K562 (cell line): ENCODE data around the gene RPS2. TPM values are rescaled to one million over a fixed set of nuclear protein-coding genes. Genes with fewer than 3 reads are reported as not detected.

Experiments used
- ATAC-seq: fragments of 200-7000 bp; cut with Tn5 transposase; 3 replicates; pipeline ENCODE4 v1.9.1; 2020; ENCODE audit warnings: moderate library complexity
- BruUV-seq: library from RNA; stranded (reverse); fragments of 400-500 nt; replicated peaks from 2 replicates; lab custom pipeline; 2021; lab: Mats Ljungman, UMichigan
- CTCF ChIA-PET: fragments of 300-600 bp; formaldehyde crosslinking; extraction: SDS; loops from one replicate; lab custom pipeline; 2021; ENCODE audit warnings: low intra/inter-chr PET ratio; lab: Yijun Ruan, JAX
- POLR2A ChIA-PET: fragments of 300-600, 350-650 bp; sonication (Branson Sonifier 250); formaldehyde crosslinking; extraction: SDS; loops from one replicate; lab custom pipeline; 2021; ENCODE audit warnings: antibody characterized with exemption, inconsistent platforms; lab: Yijun Ruan, JAX
- DNase-seq, 4 experiments: peaks; one replicate each; pipeline versions ENCODE4 v3.0.0 to v3.0.0-alpha.2; 2011 to 2018; ENCODE audit warnings: low spot score in 3 of 4, mixed read lengths in 3 of 4; ENCODE audit errors: extremely low read depth in 1 of 4
- FAIRE-seq: peaks from 2 replicates; lab custom pipeline; 2011; peaks lifted over from hg19 to GRCh38; lab: Jason Lieb, UNC
- H2AFZ ChIP-seq: 2 replicates; pipeline ENCODE4 v1.6.0; 2011; ENCODE audit warnings: low read depth, low read length, control low read depth, inconsistent platforms
- H3K27ac ChIP-seq: fragments of 200-600 bp; 3 replicates; pipeline ENCODE4 v1.8.0; 2011; ENCODE audit warnings: low read depth, mild to moderate bottlenecking, control low read depth, inconsistent platforms, low read length, moderate library complexity, mixed read lengths; ENCODE audit errors: extremely low read depth
- H3K27me3 ChIP-seq, 2 experiments: fragments of 300-600 bp in 1 of 2; 2 replicates in 1 of 2; 3 replicates in 1 of 2; pipeline versions ENCODE4 v1.6.0 to v1.8.0; 2011; ENCODE audit warnings: inconsistent platforms in 2 of 2, low read length in 2 of 2, mild to moderate bottlenecking in 1 of 2, mixed read lengths in 1 of 2, moderate library complexity in 1 of 2; ENCODE audit not compliant: control insufficient read depth in 2 of 2, insufficient read depth in 2 of 2
- H3K36me3 ChIP-seq: fragments of 300-600 bp; 3 replicates; pipeline ENCODE4 v1.8.0; 2011; ENCODE audit warnings: mild to moderate bottlenecking, low read length, inconsistent platforms; ENCODE audit not compliant: control insufficient read depth, insufficient read depth
- H3K4me1 ChIP-seq, 2 experiments: fragments of 200-600 bp in 1 of 2; replicated peaks in 1 of 2; 2 replicates in 1 of 2; 3 replicates in 1 of 2; pipeline versions ENCODE4 v1.5.1 to v1.8.0; 2011; ENCODE audit warnings: inconsistent platforms in 2 of 2, low read length in 2 of 2, mild to moderate bottlenecking in 1 of 2, mixed read lengths in 1 of 2, moderate library complexity in 1 of 2; ENCODE audit not compliant: control insufficient read depth in 2 of 2, insufficient read depth in 2 of 2
- H3K4me2 ChIP-seq: 2 replicates; pipeline ENCODE4 v1.6.1; 2011; ENCODE audit warnings: low read length, control low read depth, inconsistent platforms, mixed read lengths; ENCODE audit not compliant: insufficient read depth
- H3K4me3 ChIP-seq: fragments of 200-600 bp; sonication (generic), shearing (Covaris generic); 2 replicates; pipeline ENCODE4 v1.5.1; 2016; ENCODE audit warnings: control low read depth, inconsistent platforms
- H3K79me2 ChIP-seq: fragments of 200-600 bp; 3 replicates; pipeline ENCODE4 v1.8.0; 2011; ENCODE audit warnings: low read length, inconsistent platforms; ENCODE audit not compliant: control insufficient read depth, insufficient read depth
- H3K9ac ChIP-seq, 2 experiments: 2 replicates each; pipeline versions ENCODE4 v1.6.0 to v1.6.1; 2011; ENCODE audit warnings: low read depth in 2 of 2, low read length in 2 of 2, control low read depth in 1 of 2, inconsistent platforms in 1 of 2, mild to moderate bottlenecking in 1 of 2, mixed read lengths in 1 of 2; ENCODE audit not compliant: insufficient read depth in 1 of 2
- H3K9me1 ChIP-seq: one replicate; pipeline ENCODE4 v1.6.0; 2011; ENCODE audit warnings: inconsistent platforms, mild to moderate bottlenecking, low read length, moderate library complexity; ENCODE audit not compliant: control insufficient read depth, insufficient read depth
- H3K9me3 ChIP-seq: replicated peaks from 2 replicates; pipeline ENCODE4 v1.5.1; 2011; ENCODE audit warnings: low read depth, low read length, inconsistent platforms; ENCODE audit not compliant: control insufficient read depth, insufficient read depth
- H4K20me1 ChIP-seq: replicated peaks from 2 replicates; pipeline ENCODE4 v1.6.1; 2011; ENCODE audit warnings: low read length, inconsistent platforms, mixed read lengths; ENCODE audit not compliant: control insufficient read depth, insufficient read depth
- ELF2 ChIP-seq: fragments of 250-450 bp; sonication (Bioruptor Pico); IDR thresholded peaks from 2 replicates; pipeline ENCODE4 v1.5.0; 2021; ENCODE audit warnings: mild to moderate bottlenecking
- HNRNPK ChIP-seq: fragments of 200-400 bp; formaldehyde crosslinking; IDR thresholded peaks from one replicate; pipeline ENCODE4 v1.6.1; 2018; ENCODE audit warnings: mild to moderate bottlenecking, low read depth, low read length; ENCODE audit not compliant: poor library complexity, severe bottlenecking
- KDM1A ChIP-seq, 2 experiments: fragments of 450-650 bp; IDR thresholded peaks; 2 replicates each; pipeline ENCODE4 v1.6.1; 2016; ENCODE audit warnings: mild to moderate bottlenecking in 2 of 2
- THRAP3 ChIP-seq: fragments of 450-650 bp; IDR thresholded peaks from 2 replicates; pipeline ENCODE4 v1.6.1; 2016; ENCODE audit warnings: mild to moderate bottlenecking, inconsistent platforms, borderline replicate concordance
- ZFP1 ChIP-seq: fragments of 450-650 bp; formaldehyde crosslinking; IDR thresholded peaks from 2 replicates; pipeline ENCODE4 v1.4.0; 2020; ENCODE audit warnings: mild to moderate bottlenecking, mixed read lengths
- ZFPM2 ChIP-seq: fragments of 250-450 bp; sonication (Bioruptor Pico); IDR thresholded peaks from 2 replicates; pipeline ENCODE4 v1.5.1; 2022; ENCODE audit warnings: mild to moderate bottlenecking
- ZHX1 ChIP-seq: fragments of 150-350 bp; conservative IDR thresholded peaks from 2 replicates; pipeline ENCODE4 v1.6.1; 2014; ENCODE audit warnings: low read length
- ZNF143 ChIP-seq: sonication (generic); formaldehyde crosslinking; IDR thresholded peaks from 2 replicates; pipeline ENCODE4 v1.9.0; 2022; ENCODE audit warnings: mild to moderate bottlenecking, missing genetic modification reagents
- WGBS: fragments of 100-300 bp; shearing (Covaris generic); methylation state at CpG from one replicate; pipeline ENCODE4 v1.1.6; 2016; ENCODE audit warnings: low coverage, mixed read lengths; ENCODE audit not compliant: insufficient coverage; ENCODE audit errors: missing lambda C conversion rate; 5-methylcytosine and 5-hydroxymethylcytosine counted together
- in situ Hi-C: fragments of 300-500 bp; cut with MboI; formaldehyde crosslinking; loops from 4 replicates; pipeline ENCODE4 v1.15.0; 2018; ENCODE audit warnings: inconsistent platforms, mixed read lengths
- intact Hi-C: fragments of 100-400 bp; cut with micrococcal nuclease; formaldehyde crosslinking; loops from 2 replicates; pipeline ENCODE4 v1.14.2; 2022
- polyA plus RNA-seq, 8 experiments: library from polyadenylated mRNA; depleted of rRNA in 4 of 8; stranded (reverse) in 5 of 8; unstranded in 3 of 8; fragments of >200 nt; fragmentation: Nextera tagmentation in 2 of 8; fragmentation: Illumina TruSeq in 1 of 8; extraction: Ambion mirVana in 2 of 8; extraction: Trizol in 1 of 8; gene quantifications; 2 replicates each; pipeline versions ENCODE4 v1.2.1 to v1.2.3, GENCODE V29; 2011 to 2014; ENCODE audit warnings: inconsistent platforms in 1 of 8, missing spikeins in 1 of 8
- total RNA-seq, 7 experiments: library from RNA; depleted of rRNA in 6 of 7; stranded (reverse); fragments of >200 nt in 6 of 7; fragmentation: Illumina TruSeq in 2 of 7; extraction: Trizol in 2 of 7; gene quantifications; 2 replicates each; pipeline versions ENCODE4 v1.2.1 to v1.2.3, GENCODE V29; 2011 to 2021; ENCODE audit warnings: low replicate concordance in 1 of 7
- TF ChIP-seq, protein P1 (sequence below): fragments of 200-800 bp; sonication (Bioruptor generic); IDR thresholded peaks from 2 replicates; pipeline ENCODE4 v1.6.1; 2017; ENCODE audit warnings: missing genetic modification characterization, missing compliant biosample characterization

The RPS2 gene
- total and polyA plus RNA-seq, 9 of the 15 experiments (the other 6 are each of a cell fraction or from before 2014, with no cell fraction given): 834 to 4,794 (median 3,793) TPM

DNA sequence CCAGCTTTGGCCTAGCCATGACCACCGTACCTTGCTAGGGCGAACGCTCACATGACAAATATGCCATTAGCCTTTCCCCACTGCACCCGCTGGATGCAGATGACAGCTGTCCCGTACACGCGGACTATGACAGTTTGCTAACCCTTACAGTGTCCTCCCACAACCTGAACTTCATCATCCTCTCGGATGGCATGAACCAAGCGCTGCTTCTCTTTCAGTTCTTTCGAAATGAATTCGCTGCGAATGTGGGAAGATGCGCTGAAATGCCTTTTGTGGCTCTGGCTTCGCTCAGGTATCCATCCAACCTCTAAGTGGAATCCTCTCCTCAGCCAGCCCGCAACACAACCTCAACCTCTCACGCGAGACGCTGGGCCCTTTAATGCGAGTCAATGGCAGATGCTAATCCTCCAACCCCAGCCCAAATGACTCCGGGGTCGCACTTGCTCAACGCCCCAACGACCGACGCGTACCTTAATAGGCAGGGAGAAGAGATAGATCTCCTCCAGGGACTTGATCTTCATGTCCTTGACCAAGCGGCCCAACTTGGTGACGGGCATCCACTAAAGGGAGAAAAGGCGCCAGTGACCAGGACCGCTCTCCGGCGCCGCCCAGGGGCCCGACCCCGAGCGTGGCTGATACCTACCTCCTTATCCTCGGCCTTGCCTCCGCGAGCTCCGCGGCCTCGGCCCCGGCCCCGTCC is 670 bp downstream of the RPS2 start:
- H4K20me1 ChIP-seq: peaks cover 35% of the 10 kb centered on the region
- peak overlapping the region; percentile 89 for H3K4me3 ChIP-seq
- peaks cover 75% of the 10 kb centered on the region for H3K79me2 ChIP-seq
- ATAC-seq (peak; percentile 10), FAIRE-seq (peak; percentile 68), DNase-seq (peak in 2 of 4 experiments; percentile 43 to 59)
- CTCF ChIA-PET: interaction anchor here (0.7 kb wide), 1 partner anchor 35 kb away, joined by 3 read pairs; no protein-coding TSS in a partner anchor
- no peaks in the 10 kb centered on the region for H3K9me3 ChIP-seq
- peaks cover 38% of the 10 kb centered on the region for H3K36me3 ChIP-seq
- WGBS: 2% methylated on average over 37 of the region's 44 CpGs
- peaks cover 3% of the 10 kb centered on the region for H3K9me1 ChIP-seq
- H3K27me3 ChIP-seq: no peaks in the 10 kb centered on the region
- H3K4me1 ChIP-seq: peaks cover 8 to 58% of the 10 kb centered on the region in 2 experiments; a peak in 4 of 5 replicates
- BruUV-seq: no TSS peak
- POLR2A ChIA-PET: interaction anchor here (0.7 to 3.9 kb wide), 47 partner anchors 7 to 520 kb away, joined by 3 to 103 read pairs (median 5); partner anchors contain the start of genes FAHD1, GFER, HAGH and MEIOB
- peak overlapping the region; percentile 93 to 94 for H3K9ac ChIP-seq
- no peak overlapping the region for H2AFZ ChIP-seq
- H3K27ac ChIP-seq: peak overlapping the region; percentile 85
- peak overlapping the region; percentile 100 for H3K4me2 ChIP-seq
- in situ Hi-C loops: no loop called here
- intact Hi-C loops: loop anchor here (2.0 kb wide), 1 partner anchor 21 kb away; the partner anchor contains the start of gene MSRB1
- 0 out of 2 replicates have a peak, but pooled peaks have one; percentile 17 for TF ChIP-seq ELF2 (CRISPR knock-in tag)
- no peak for TF ChIP-seq ZNF143 (CRISPR knock-in tag)
- TF ChIP-seq, protein P1, sequence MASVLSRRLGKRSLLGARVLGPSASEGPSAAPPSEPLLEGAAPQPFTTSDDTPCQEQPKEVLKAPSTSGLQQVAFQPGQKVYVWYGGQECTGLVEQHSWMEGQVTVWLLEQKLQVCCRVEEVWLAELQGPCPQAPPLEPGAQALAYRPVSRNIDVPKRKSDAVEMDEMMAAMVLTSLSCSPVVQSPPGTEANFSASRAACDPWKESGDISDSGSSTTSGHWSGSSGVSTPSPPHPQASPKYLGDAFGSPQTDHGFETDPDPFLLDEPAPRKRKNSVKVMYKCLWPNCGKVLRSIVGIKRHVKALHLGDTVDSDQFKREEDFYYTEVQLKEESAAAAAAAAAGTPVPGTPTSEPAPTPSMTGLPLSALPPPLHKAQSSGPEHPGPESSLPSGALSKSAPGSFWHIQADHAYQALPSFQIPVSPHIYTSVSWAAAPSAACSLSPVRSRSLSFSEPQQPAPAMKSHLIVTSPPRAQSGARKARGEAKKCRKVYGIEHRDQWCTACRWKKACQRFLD (CRISPR knock-in tag): 0 out of 2 replicates have a peak, but pooled peaks have one; percentile 3
- no peak for TF ChIP-seq ZFPM2 (CRISPR knock-in tag)
- no peak for TF ChIP-seq ZFP1 (CRISPR knock-in tag)
- no peak for TF ChIP-seq KDM1A (IDR thresholded peaks at IDR 0.05)
- TF ChIP-seq HNRNPK: no peak
- TF ChIP-seq THRAP3: 0 out of 2 replicates have a peak, but pooled peaks have one; percentile 43
- no peak for TF ChIP-seq ZHX1
